Left hindlimb (tissue), 1 donor: ENCODE measurements around the gene TTC7B.

Experiments used
- DNase-seq: peaks from one replicate; pipeline ENCODE4 v3.0.0-alpha.2; 2018

The TTC7B gene

GRCh38 chr14:90805084-90805391 is 11.2 kb downstream of the TTC7B start:
- no peak for DNase-seq

GRCh38 chr14:90804292-90805083 is 11.7 kb downstream of the TTC7B start:
- peak; percentile 30 for DNase-seq

DNA sequence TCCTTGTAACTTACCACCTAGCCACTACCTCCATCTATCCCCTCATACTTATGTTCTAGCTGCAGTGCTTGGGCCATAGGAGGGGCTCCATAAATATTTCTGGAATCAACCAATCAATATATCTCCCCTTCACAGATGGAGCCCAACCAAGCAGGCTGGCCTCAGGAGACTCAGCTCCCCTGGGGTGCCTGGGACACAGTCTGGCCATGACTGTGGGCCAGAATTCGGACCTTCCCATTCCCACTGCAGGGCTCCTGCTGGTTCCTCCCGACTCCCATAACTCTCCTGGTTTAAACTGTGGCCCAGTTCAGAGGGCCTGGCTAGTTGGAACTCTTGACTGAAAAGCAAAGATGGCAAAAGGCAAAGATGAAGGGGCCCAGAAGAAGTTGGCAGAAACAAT is 13.0 kb downstream of the TTC7B start:
- no peak for DNase-seq

GRCh38 chr14:90799420-90799819 is 16.8 kb downstream of the TTC7B start:
- DNase-seq, result no peak

GRCh38 chr14:90797919-90798318 is 18.3 kb downstream of the TTC7B start:
- no peak for DNase-seq

- no peak for DNase-seq
Observed at GRCh38 chr14:90797451-90797850, 18.8 kb downstream of the TTC7B start.

DNA sequence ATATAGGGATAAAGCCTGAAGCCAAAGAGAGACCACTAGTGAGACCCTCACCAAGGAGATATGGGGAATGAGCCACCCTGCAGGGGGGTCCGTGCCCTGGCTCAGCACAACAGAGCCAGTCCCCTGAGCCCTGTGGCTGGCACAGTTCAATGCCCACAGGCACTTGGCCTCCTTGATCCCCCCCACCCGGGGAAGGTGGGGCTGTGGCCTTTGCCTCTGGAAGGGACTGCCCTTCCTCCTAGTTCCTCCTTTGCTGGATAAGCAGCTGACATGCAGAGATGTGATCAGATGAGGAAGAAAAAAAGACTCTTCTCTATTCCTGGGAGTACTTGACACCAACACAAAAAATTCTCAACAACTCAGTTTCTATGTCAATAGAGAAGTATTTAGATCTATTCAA is 19.9 kb downstream of the TTC7B start:
- no peak for DNase-seq

GRCh38 chr14:90795744-90796143 is 20.5 kb downstream of the TTC7B start:
- DNase-seq, result no peak

DNA sequence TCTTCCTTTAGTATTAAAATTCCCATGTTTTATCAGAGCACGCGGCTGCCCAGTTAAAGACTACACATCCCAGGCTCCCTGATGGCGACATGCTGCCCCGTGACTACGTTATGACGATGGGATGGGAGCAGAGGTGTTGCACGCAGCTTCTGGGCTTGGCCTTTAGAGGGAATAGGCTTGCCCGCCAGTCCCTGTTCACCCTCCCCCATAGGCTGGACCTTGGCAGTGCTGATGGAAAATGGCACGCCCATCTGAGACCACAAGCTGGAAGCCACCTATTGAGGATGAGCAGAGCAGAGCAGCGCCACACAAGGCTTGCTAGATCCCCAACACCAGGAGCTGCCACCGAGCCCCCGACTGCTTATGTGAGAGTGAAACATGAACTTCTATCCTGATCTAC is 24.7 kb downstream of the TTC7B start:
- DNase-seq, result no peak

GRCh38 chr14:90788031-90788430 is 28.2 kb downstream of the TTC7B start:
- no peak for DNase-seq

GRCh38 chr14:90785876-90786450 is 30.3 kb downstream of the TTC7B start:
- DNase-seq, result no peak

DNA sequence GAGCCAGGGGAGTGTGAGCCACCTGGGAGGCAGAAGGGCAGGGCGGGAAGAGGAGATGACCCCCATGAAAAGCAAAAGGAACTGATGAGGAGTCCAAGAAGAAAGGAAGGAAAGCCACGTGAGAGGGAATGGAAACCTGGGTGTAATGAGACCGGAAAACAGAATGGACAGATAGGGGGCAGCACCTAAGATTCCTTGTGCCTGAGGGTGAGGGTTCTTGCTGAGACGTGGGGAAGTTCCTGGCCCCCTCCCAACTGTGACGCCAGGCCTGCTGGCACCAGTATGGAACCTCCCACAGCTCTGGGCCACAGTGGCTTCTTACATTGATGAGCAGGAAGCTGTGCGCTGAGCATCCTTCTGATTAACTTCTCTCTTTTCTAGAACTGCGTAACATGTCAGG is 30.8 kb downstream of the TTC7B start:
- peak; percentile 43 for DNase-seq

DNA sequence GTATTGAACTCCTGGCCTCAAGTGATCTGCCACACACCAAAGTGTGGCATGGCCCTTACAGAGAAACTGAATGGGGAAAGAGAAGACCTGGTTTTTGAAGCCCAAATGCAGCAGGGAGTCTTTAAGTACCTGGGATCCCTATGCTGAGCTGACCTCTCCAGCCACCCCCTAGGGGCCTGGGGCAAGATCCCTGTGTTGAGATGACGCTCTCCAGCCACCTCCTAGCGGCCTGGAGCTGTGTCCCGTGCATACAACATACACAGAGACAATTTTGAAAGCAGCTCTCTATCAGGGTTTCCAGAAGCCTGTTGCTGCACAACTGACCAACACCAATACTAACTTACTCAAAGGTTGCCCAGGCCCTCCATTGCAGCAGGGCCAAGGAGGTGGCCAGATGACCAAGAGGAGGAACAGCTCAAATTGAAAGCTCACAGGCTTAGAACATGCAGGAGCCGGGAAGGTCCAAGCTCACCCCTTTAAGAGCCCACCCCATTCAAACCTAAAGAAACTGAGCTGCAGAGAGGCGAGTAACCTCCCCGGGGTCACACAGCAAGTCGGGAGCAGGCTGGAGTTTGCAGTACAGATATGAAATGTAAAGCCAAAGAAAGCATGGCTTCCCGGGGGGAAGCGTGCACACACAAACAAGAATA is 31.5 kb downstream of the TTC7B start:
- no peak for DNase-seq

DNA sequence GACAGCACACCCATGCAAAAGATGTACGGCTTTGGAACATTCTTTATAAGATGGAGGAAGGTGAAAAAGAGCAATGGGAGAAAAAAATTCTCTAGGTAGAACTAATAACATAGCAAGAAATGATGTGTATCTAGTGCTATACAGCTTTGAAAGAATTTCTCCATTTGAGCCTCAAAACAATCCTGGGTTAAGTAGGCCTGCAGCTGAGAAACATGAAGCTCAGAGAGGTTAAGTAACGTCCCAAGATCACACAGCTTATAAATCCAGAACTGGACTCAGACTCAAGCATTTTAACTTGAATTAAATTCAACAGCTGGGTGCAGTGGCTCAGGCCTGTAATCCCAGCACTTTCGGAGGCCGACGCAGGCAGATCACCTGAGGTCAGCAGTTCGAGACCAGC is 32.9 kb downstream of the TTC7B start:
- DNase-seq, result no peak

DNA sequence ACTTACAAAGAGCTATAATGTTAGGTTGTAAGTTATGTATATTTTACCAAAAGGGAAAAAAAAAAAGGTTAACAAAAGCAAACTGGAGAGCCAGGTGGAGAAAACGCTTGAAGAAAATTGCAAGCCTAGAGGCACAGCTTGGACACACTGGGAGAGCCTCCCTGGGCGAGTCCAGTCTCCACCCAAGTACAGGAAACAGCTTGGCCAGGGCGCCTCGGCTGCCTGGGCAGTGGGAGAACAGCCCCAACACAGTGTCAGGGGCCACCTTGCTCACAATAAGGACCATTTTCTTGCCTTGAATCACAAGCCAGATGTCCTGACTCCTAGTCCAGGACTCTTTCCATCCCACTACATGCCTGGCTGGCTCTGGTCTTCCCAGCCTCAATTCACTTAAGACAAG is 33.3 kb downstream of the TTC7B start:
- no peak for DNase-seq

DNA sequence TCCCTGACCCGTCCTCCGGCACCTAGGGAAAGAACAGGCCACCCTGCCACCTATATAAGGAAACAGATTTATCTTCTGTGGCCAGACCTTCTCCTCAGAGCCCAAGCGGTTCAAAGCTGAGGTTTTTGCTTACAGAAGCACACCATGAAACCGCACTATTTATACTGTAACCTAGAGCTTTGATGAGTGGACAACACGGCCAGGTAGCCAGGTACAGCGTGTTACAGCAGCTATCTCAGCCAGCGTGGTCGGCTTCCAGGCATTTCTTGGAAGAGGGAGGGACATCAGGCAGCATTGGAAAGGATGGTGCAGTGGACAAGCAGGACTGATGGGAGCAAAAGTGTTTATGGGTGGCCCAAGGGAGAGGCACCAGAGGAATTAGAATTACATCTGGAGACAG is 34.4 kb downstream of the TTC7B start:
- no peak for DNase-seq

- DNase-seq, result no peak
Observed at GRCh38 chr14:90781344-90781761, 34.9 kb downstream of the TTC7B start.

- DNase-seq, result no peak
Observed at GRCh38 chr14:90780519-90780918, 35.7 kb downstream of the TTC7B start.

DNA sequence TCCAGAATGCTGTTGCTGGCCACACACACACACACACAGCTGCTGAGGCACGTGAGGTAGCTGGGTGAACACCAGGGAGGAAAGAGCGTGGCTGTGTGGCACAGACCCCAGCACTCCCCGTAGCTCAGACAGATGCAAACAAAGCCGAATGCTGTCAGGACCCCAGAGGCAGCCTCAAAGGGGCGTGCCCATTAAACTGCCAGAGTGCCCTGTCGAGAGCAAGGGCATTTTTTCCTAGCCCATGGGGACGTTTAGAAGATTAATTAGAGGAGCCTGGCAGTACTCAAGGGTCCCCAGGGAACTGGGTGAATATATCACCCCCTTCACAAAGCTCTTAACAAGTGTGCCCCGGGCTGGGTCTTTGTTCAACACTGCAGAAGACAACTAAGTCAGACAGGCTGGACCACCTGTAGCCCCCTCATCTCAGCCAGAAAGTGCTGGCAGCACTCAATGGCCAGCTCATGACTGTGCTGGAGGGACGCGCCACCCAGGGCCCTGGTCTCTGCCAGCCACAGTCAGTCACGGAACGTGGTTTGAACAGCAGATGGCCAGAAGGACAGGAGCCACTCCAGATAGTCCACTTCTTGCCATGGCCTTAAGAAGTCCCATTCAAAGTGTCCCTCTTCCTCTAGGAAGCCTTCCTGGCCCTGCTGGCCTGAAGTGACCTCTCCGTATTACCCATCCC is 37.5 kb downstream of the TTC7B start:
- no peak for DNase-seq

DNA sequence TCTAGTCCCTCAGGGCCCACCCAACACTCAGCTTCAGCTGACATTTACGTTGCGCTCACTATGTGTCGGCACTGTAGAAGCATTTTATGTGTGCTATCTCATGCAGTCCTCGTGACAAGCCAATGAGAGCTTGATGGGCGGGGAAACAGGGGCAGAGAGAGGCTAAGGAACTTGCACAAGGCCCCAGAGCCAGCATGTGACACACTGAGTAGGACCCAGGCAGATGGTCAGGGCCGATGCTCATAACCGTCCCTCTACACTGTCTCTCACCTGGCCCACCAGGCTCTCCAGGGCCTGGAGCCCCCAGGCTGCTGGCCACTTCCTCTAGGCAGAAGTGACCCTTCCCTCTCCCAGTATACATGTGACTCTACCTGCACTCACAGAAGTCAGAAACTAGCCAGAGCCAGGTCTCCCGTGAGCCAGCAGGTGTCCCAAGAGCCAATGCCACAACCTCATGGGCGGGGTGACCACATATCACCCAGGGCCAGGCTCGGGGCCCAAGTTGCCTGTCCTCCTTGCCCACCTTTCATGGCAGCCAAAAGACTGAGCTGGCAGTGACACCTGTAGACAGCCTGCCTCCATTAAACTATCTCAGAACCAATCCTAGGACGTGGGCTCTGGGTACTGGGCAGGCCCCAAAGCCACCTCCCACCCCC is 38.3 kb downstream of the TTC7B start:
- no peak for DNase-seq

DNA sequence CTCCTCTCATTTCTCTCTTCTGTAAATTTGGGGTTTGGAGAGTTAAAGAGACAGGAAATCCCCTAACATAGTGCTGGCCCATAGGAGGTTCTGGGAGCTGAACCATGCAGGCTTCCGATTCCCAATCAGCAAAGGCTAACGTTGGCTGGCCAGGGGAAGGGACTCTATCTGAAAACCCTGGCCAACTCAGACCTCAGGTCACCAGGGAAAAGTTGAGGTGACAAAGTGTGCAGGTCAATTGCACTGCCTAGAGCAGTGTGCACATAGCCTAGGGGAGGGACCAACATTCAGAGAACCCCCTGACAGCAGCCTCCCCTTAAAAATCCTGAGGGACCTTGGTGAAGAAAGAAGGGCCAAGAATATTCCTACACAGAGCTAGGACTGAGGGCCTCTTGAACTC is 38.9 kb downstream of the TTC7B start:
- DNase-seq, result no peak

GRCh38 chr14:90775441-90775840 is 40.8 kb downstream of the TTC7B start:
- no peak for DNase-seq

- DNase-seq, result no peak
Observed at GRCh38 chr14:90774316-90774715, 41.9 kb downstream of the TTC7B start.
